Stimulated activated CD8-positive, alpha-beta memory T cell treated with anti-CD3 and anti-CD28 coated beads, Interleukin-15, amount 100 ng/mL, for 1 hour (primary cell): ENCODE results near the gene NBEA.
"Not testable (repeated sequence)": the region's sequence is repeated elsewhere in the genome, so short reads cannot be mapped to it uniquely, and the experiment has no call there.

ENCODE experiments used
- DNase-seq: peaks from one replicate; pipeline ENCODE4 v3.0.0-alpha.2; 2020; ENCODE audit warnings: low read depth

Gene NBEA

DNA sequence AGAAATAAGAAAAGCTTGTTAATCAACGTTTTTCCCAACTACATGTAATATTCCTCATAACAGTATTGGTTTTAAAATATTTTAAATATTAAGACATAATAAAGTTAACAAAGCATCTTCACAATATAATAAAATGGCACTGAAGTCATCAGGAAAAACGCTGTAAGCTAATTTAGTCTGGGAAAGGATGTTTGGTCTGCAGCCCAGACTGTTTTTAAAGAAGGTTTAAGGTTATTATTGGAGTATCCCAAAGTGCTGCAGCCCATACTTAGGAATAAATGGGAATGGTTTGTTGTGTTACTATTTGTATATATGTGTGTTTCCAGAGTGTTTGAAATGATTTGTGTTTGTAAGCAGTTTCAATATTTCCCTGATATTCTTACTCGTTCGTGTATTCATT, 727.3 kb downstream of the NBEA start:
- no peak for DNase-seq

DNA sequence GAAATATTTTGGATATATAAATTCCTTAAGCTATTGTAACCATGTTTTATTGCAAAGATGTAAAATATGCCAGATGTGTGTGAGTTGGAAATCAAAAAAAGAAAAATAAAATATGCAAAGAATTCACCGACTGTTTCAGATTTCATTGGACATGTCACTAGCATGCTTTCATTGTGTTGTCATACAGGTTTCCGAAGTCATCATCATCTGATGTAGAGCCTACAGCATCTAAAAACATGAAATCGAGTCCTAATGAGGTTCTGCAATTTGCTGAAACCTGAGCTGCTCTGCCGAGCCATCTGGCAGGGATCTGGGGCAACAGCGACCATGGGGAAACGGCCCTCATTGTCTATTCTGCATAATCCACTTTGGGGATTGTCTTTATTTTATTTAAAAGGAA, 730.5 kb downstream of the NBEA start:
- no peak for DNase-seq

DNA sequence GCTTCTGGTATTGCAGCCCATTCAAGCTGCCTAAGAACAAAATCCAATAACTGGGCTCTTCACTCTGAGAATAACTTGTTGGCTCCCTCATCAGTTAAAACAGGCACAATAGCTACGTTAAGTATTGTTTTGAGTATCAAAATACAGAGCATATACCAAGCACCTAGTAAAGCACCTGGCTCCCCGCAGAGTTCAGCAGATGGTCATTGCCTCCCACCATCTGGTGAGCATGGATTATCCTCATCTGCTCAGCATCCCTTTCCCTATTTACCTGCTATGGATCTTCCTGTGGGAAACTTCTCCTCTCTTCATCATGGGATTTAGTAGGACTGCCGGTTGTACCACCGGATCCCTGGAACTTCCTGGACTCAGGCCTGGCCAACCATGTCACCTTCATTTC, 733.6 kb downstream of the NBEA start:
- no peak for DNase-seq

DNA sequence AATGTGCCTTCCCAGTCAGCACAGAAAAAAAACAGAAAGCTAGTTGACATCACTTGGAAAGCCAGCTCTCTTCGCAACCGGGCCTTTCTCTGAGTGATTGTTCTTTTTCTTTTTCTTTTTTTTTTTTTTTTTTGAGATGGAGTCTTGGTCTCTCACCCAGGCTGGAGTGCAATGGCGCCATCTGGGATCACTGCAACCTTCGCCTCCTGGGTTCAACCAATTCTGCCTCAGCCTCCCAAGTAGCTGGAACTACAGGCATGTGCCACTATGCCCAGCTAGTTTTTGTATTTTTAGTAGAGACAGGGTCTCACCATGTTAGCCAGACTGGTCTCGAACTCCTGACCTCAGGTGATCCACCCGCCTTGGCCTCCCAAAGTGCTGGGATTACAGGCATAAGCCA, 735.8 kb downstream of the NBEA start:
- DNase-seq, result not testable (repeated sequence)

DNA sequence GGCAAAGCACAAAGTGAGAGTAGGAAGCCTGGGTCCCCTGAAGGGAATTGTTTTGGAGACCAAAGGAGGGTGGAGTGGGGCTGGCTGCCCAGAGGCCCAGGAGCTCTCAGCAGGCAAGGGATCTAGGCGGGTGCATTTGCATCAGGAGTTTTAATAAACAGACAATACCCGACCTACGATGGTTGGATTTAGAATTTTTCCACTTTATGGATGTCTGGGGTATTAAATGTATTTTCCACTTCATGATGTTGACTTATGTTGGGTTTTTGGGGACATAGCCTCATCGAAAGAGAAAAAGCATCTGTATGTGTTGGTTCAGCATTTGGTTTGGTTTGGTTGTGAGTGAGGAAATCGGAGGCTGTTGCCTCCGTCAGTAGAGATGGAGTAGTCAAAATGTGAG, 739.6 kb downstream of the NBEA start:
- no peak for DNase-seq

DNA sequence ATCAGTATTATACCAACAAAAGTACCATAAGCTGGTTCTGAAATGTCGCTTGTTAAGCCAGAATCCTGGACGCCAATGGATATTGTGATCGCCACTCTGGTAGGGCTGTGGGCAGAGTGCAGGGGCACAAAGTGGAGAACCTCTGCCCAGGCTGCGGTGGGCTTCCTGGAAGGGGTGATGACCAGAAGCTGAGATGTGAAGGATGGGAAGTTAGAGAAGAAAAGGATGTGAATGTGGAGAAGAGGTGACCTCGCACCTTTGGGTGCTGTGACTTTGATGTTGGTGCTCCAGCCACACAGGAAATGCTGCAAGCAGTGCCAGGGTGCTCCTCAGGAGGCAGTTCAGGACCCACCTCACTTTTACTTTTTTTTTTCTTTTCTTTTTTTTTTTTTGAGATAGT, 742.4 kb downstream of the NBEA start:
- no peak for DNase-seq

DNA sequence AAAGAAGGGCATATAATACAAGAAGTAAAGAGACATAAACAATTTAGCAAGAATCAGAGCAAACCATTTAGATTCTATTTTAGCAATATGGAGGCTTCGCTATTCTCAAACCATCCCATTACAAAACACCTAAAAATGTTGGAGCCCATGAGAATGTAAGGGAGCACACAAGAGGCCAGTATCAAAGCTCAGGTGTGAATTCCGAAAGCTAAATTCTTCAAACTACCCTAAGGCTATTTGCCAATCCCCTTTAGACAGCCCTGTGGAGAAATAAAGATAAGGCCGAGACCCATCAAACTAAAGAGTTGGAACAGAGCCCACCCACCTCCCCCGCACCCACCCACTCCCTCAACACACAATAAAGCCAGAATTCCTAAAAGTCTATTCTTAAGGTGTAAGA, 745.3 kb downstream of the NBEA start:
- DNase-seq, result no peak

DNA sequence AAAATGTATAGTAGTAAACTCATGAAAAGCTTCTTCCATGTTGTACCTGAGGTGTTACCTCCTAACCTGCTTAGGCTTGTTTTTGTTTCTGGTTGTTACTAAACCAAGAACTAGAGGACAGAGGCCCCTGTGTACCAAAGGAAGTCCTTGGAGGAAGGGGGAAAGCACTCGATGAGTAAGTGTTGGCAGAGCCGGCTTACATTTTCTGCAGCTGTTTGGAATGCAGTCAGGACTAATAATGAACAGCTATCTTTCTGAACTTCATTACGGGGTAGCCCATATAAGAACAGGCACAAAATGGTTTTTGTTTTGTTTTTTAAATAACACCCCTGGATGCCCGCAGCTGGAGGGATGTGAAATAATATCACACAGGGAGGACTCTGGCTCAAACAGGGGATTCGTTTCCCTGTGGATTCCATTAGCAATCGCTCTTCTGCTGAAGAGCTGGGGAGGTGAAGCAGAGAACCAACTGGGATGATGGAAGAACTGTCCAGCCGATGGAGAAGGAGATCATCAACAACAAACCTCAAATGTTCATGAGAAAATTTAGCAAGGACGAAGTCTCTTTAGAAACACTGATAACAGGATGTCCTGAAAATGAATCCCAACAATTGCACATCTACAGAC, 748.6 kb downstream of the NBEA start:
- no peak for DNase-seq

DNA sequence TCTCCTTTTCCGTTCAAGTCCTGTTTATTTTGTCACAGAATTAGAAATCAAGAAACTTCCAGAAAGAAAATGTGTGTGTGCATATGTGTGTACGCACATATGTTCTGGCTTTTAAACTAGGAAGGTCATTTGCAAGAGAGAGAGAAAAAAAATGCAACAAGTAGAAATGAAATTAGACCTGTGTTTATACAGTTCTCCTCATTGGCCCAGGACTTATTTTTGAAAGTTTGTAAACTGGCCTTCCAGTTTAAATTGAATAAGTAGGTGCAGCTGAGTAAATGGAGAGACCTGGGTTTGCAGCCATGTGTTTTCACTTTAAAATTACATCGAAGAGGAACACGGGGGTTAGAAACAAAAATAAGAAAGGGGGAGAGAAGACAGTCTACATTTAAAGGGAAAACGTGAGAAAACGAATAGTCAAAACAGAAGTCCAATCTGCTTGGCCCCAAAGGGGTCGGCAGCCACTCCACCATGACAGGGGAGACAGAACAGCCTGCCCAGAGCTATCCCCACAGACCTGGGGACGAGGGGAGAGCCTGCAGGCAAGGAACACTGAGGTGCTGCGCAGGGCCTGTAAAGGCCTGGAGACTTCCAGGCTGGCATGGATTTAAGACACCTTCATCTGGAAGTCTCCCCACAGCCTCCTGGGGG, 751.2 kb downstream of the NBEA start:
- no peak for DNase-seq

DNA sequence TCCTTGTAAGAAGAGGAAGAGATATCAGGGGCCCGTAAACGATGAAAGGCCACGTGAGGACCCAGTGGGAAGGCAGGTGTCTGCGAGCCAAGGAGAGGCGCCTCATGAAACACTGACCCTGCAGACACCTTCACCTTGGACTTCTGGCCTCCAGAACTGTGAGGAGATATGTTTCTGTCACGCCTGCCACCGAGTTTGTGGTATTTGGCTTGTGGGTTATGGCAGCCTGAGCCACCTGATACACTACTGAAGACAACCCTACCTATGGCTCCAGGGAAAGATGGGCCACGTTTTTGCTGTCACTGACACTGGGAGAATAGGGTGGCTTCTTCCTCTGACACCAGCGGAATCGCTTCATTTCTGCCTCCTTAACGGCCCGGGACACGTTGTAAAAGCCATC, 752.0 kb downstream of the NBEA start:
- no peak for DNase-seq

DNA sequence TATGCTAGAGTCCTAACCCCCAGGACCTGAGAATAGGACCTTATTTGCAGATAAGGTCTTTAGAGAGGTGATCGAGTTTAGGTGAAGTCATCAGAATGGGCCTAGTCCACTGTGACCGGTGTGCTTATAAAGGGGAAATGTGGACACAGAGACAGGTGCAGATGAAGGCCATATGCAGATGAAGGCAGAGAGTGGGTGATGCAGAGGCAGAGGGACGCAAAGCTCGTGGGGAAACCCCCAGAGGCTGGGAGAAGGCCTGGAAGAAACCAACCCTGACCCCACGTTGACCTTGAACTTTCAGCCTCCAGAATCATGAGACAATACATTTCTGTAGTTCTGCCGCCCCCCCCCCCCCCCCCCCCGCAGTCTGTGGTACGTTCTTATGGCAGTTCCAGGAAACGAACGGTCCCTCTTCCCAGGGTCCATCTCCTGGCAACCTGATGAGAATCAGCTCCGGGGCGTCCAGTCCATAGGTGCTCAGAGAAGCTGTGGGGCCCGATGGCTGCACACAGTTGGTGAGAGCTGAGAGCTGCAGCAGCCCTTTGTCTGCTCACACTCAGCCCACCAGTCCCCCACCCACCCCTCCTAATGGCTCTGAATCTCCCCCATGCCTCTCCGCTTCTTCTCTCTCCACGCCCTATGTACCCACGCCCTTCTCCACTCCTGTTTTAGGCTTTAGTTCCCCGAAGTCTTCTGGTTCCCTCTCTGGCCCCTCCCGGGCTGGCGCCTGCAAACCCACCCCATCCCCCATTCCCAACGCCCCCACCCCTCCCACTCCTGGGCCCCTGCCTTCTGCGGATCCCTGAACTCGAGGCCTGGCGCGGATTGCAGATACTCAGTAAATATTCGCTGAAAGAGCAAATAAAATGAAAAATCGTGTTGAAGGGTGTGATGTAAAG, 752.7 kb downstream of the NBEA start:
- DNase-seq, result no peak

DNA sequence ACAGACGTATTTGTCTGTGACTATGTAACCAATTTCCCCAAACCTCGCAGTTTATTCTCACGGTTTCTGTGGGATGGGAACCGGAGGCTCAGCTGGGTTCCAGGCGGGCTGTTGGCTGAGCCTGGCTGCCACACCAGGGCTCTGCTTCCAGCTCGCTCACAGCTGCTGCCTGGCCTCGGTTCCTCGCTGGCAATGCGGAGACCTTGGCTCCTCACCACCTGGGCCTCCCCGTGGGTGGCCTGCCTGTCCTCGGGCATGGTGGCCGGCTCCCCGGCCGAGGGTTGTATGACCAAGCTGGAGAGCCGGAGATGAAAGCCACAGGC, 753.3 kb downstream of the NBEA start:
- no peak for DNase-seq

DNA sequence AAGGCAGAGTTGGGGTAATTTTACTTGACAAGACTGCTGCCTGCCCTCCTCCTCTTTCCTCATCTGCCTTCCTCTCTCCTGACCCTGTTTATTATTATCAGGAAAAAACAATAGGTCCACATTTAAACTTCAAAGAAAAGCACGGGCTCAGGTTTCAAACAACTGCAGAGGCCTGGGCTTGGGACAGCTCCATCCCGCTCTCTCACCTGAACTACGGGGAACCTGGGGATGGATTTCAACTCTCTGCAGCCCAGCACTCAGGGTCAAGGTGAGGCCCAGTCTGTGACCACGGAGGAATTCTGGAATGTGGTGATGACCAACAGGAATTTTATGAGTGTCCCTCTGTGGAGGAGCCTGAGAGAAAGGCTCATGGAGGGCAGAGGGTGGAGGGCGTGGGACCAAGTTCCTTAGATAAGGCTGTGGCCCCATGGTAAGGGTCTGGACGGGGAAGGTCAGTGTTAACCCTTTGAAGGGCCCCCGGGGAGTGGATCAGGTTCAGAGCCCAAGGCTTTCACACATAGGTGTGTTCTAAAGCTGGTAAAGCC, 755.2 kb downstream of the NBEA start:
- DNase-seq, result no peak

DNA sequence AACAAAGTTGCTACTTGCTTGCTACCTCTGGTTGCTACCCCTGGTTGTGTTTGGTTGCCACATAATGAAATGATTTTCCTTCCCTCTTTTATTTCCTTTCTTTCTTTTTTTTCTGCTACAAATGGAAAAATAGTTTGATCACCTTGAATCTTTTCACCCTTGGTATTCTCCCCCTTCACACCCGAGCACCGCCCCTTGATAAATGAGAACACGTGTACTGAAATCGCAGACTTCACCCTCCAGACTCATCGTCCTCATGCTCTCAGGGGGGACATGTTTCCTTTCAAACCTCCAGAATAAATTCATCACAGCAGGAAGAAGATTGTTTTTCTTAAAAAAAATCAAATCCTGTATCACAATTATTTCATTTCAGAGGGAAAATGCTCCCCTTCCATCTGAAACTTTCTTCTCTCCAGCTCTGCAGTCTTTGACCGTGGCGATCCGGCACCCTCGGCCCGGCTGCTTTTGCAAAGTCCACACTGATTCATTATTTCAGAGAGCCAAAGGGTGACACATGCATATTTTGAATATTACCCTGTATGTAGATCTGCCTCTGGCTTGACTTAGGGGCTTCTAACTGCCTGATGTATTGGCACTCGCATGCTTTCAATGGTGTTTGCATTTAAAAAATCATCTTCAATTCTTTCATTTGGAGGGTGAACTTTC, 757.0 kb downstream of the NBEA start:
- no peak for DNase-seq

DNA sequence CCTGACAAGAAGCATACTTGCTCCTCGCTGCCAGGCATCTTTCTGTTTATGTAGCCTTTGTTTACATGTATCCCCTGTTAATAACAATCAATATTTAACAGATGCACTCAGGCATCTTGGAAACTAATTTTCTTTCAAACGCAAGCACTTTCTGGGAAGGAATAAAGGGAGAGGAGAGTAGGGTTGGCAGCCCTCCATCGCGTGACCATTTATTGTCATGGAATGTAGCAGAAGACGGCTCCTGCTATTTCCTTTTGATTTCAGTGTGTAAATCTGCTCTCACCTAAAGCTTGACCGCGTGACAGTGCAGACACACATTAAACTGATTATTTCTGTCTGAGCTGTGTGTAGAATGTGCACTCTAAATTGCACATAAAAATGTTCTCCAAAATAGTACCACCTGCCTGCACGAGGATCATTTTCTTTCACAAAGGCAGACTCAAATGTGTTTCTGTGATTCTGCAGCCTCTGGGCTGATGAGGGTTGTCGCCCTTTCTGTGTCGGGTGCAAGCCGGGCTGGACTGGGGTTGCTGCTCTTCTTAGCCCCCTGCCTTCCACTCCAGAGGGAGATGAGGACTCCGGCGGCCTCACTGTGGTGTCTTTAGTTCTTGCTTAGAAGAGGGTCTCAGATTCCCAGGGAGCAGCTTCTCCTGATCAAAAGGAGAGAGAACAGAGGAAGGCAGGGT, 757.9 kb downstream of the NBEA start:
- DNase-seq, result no peak

DNA sequence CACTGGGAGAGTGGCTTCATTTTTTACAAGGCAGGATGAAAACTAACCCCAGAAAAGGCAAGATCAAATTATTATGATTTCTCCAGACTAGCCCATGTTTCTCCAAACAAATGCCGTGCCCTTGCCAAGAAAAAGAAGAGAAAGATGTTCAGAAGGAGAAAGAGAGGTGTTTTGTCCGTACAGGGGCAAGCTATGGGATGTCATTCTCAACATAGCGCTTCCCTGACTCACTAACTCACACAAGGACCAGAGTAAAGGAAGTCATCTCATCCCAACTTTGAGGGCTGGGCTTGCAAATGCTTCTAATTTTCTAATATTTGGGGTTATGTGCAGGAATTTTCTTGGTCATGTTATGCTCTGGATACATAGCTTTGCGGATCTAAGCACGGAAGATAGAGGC, 758.6 kb downstream of the NBEA start:
- no peak for DNase-seq

DNA sequence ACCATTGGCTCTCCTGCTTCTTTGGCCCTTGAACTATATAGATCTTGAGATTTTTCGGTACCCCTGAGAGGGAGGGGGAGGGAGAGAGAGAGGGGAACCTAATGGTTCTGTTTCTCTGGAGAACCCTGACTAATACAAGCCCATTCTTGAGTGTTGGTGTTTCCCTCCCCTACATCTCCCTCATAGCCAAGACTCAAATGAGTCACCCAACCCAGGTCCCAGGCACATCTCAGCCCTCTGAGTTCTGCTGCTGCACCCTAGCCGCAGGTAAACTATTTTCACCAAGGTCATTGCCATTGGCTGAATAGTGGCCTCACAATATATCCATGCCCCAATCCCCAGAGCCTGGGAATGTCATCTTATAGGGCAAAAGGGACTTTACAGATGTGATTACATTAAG, 760.2 kb downstream of the NBEA start:
- no peak for DNase-seq

DNA sequence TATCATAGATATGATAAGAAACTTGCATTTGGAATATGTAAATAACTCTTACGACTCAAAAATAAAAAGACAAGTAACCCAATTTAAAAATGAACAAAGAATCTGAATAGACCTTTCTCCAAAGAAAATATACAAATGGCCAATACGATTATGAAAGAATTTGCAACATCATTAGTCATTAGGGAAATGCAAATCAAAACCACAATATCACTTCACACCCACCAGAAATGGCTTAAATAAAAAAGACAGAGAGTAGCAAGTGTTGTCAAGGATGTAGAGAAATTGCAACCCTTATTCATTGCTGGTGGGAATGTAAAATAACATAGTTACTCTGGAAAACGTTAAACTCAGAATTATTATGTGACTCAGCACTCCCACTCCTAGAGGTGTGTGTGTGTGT, 761.0 kb downstream of the NBEA start:
- no peak for DNase-seq

DNA sequence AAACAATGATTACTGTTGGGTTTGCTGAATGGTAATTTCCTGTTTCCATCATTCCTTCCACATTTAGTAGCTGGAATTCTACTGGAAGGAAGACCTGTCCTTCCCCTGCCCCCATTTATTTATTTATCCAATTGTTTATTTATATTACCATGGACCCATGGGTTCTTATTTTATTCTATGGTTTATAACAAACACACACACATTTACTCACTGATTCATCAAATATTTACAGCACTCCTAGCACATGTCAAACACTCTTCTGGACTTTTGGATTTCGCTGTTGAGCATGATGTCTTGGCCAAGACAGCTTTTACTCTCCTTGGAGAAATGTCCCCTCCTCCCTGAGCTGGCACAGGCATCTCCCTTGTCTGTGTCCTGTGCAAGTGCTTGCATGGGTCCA, 762.3 kb downstream of the NBEA start:
- no peak for DNase-seq

DNA sequence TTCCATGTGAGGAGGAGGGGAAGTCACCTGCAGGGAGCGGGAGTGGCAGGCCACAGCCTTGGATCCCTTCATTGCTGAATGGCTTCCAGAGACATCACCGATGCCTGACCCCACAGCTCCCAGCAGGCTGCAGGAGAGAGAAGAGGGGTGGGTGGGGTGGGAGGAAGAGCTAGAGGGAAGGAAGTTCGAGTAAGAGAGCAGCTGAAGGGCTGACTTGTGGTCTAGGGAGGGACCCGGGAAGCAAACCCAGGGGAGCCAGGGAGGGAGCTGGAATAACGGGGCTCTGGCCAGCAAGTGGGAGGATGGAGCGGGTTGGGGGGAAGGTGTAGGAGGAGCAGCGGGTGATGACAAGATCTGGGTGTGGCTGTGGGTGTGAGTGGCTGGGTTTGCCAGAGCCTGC, 764.2 kb downstream of the NBEA start:
- DNase-seq, result no peak

DNA sequence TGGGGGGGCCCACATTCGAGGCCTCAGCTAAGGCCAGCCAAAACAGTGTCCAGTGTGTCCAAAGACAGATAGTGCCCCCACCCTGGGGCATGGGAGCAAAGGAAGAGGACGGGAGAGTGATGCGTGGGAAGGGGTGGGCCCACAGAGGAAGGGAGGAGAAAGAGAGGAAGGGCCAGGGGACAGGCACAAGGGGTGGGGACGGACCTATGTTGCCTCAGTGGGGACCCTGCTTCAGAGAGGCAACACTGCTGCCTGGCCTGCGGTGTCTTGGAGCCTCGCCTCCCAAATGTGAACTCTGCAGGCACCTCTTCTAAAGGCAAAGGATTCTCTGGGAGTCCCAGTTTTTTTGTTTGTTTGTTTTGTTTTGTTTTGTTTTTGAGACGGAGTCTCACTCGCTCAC, 764.7 kb downstream of the NBEA start:
- DNase-seq, result no peak

DNA sequence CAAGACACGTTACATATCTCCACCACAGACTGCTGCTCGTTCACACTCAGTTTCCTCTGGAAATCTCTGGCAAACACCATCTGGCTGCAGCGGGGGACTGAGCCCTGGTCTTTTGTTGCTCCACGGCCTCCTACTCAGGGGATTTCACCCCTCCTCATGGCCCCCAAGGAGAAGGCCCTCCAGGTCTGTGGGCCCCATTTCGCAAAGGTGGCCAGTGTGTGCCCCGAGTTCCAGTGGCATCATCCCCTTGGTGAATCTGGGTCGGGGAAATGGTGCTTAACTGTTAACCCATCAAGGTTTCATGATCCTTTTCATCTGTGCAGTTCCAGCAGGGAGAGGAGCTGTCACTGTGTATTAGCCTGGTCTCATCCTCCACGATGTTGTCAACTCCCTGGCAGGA, 769.8 kb downstream of the NBEA start:
- no peak for DNase-seq
